GM12878 (cell line): ENCODE measurements around the gene DDX39B. TPM values are rescaled to one million over a fixed set of nuclear protein-coding genes. Genes with fewer than 3 reads are reported as not detected.

Source experiments
- ASH2L ChIP-seq: fragments of 300-600, 200-600 bp; sonication (generic); IDR thresholded peaks from 2 replicates; pipeline ENCODE4 v1.6.1; 2017; ENCODE audit warnings: low read depth, mild to moderate bottlenecking, borderline replicate concordance
- ATF3 ChIP-seq: IDR thresholded peaks from 2 replicates; pipeline ENCODE4 v1.6.1; 2011; ENCODE audit warnings: low read depth, mild to moderate bottlenecking, low read length, moderate library complexity, borderline replicate concordance; ENCODE audit errors: extremely low read depth
- BCL11A ChIP-seq: IDR thresholded peaks from 2 replicates; pipeline ENCODE4 v1.6.1; 2011; ENCODE audit warnings: low read depth, low read length
- BCL3 ChIP-seq: IDR thresholded peaks from 2 replicates; pipeline ENCODE4 v1.6.1; 2011; ENCODE audit warnings: borderline replicate concordance, low read depth, mild to moderate bottlenecking, moderate library complexity, low read length; ENCODE audit not compliant: insufficient read depth, poor library complexity, severe bottlenecking
- CHD4 ChIP-seq: fragments of 200-600 bp; sonication (generic); IDR thresholded peaks from 2 replicates; pipeline ENCODE4 v1.6.1; 2016; ENCODE audit warnings: mild to moderate bottlenecking
- EGR1 ChIP-seq, 2 experiments: IDR thresholded peaks; 1 replicate in 1 of 2; 2 replicates in 1 of 2; pipeline ENCODE4 v1.6.1; 2011 to 2012; ENCODE audit warnings: low read depth in 2 of 2, low read length in 2 of 2, borderline replicate concordance in 1 of 2, mild to moderate bottlenecking in 1 of 2, moderate library complexity in 1 of 2
- FOS ChIP-seq: IDR thresholded peaks from 3 replicates; pipeline ENCODE4 v1.6.1; 2011; ENCODE audit warnings: borderline replicate concordance; ENCODE audit not compliant: insufficient read length; ENCODE audit errors: extremely low read depth
- FOXM1 ChIP-seq: IDR thresholded peaks from 2 replicates; pipeline ENCODE4 v1.6.1; 2012; ENCODE audit warnings: low read depth, mild to moderate bottlenecking, inconsistent platforms, low read length, moderate library complexity
- IKZF2 ChIP-seq, 2 experiments: fragments of 450-650 bp; IDR thresholded peaks; 2 replicates each; pipeline ENCODE4 v1.6.1; 2017; ENCODE audit warnings: mild to moderate bottlenecking in 2 of 2, moderate library complexity in 2 of 2
- JUNB ChIP-seq: IDR thresholded peaks from 2 replicates; pipeline ENCODE4 v1.6.1; 2016; ENCODE audit warnings: antibody characterized with exemption, mild to moderate bottlenecking
- MEF2A ChIP-seq: IDR thresholded peaks from 2 replicates; pipeline ENCODE4 v1.6.1; 2011; ENCODE audit warnings: low read depth, mild to moderate bottlenecking, low read length, moderate library complexity; ENCODE audit not compliant: insufficient read depth
- MXI1 ChIP-seq: fragments of 150-350 bp; IDR thresholded peaks from 2 replicates; pipeline ENCODE4 v1.6.1; 2011; ENCODE audit warnings: low read depth, mild to moderate bottlenecking, inconsistent platforms, low read length, improper control_type of control experiment
- NR2F1 ChIP-seq: fragments of 450-650 bp; conservative IDR thresholded peaks from 2 replicates; pipeline ENCODE4 v1.6.1; 2017; ENCODE audit warnings: mild to moderate bottlenecking
- NRF1 ChIP-seq: conservative IDR thresholded peaks from 2 replicates; pipeline ENCODE4 v1.6.1; 2011; ENCODE audit warnings: mild to moderate bottlenecking, low read depth, low read length, improper control_type of control experiment
- PAX8 ChIP-seq: fragments of 450-650 bp; IDR thresholded peaks from 2 replicates; pipeline ENCODE4 v1.6.1; 2017; ENCODE audit warnings: mild to moderate bottlenecking, moderate library complexity
- PML ChIP-seq: IDR thresholded peaks from 2 replicates; pipeline ENCODE4 v1.6.1; 2012; ENCODE audit warnings: low read length, inconsistent platforms
- POLR2AphosphoS5 ChIP-seq: IDR thresholded peaks from 2 replicates; pipeline ENCODE4 v1.6.1; 2011; ENCODE audit warnings: mild to moderate bottlenecking, low read length, inconsistent platforms
- SMAD1 ChIP-seq: fragments of 450-650 bp; IDR thresholded peaks from 2 replicates; pipeline ENCODE4 v1.6.1; 2018; ENCODE audit warnings: mild to moderate bottlenecking, low read depth; ENCODE audit not compliant: partially characterized antibody
- SRF ChIP-seq, 2 experiments: IDR thresholded peaks; 2 replicates each; pipeline ENCODE4 v1.6.1; 2011; ENCODE audit warnings: low read depth in 2 of 2, low read length in 2 of 2, mild to moderate bottlenecking in 1 of 2, moderate library complexity in 1 of 2
- STAT1 ChIP-seq: fragments of 450-650 bp; conservative IDR thresholded peaks from 2 replicates; pipeline ENCODE4 v1.6.1; 2014; ENCODE audit warnings: antibody characterized with exemption, mild to moderate bottlenecking
- TBL1XR1 ChIP-seq: IDR thresholded peaks from 2 replicates; pipeline ENCODE4 v1.6.1; 2012; ENCODE audit warnings: low read depth, low read length, improper control_type of control experiment
- polyA plus RNA-seq, 11 experiments: library from polyadenylated mRNA; depleted of rRNA in 4 of 11; unstranded in 6 of 11; stranded (reverse) in 5 of 11; fragments of >200 nt; fragmentation: Nextera tagmentation in 4 of 11; fragmentation: Illumina TruSeq in 1 of 11; extraction: Ambion mirVana in 4 of 11; extraction: Trizol in 1 of 11; gene quantifications; 1 replicate in 1 of 11; 2 replicates in 10 of 11; pipeline versions ENCODE4 v1.2.1 to v1.2.3, GENCODE V29; 2011 to 2016; ENCODE audit warnings: inconsistent platforms in 2 of 11, missing spikeins in 2 of 11, low read depth in 1 of 11
- total RNA-seq, 4 experiments: library from RNA; depleted of rRNA in 3 of 4; stranded (reverse); fragments of >200 nt in 3 of 4; fragmentation: Illumina TruSeq in 1 of 4; extraction: Trizol in 1 of 4; gene quantifications; 2 replicates each; pipeline versions ENCODE4 v1.2.1 to v1.2.3, GENCODE V29; 2013 to 2021
- TF ChIP-seq, protein P1 (sequence below): IDR thresholded peaks from 2 replicates; pipeline ENCODE4 v1.6.1; 2012; ENCODE audit warnings: low read length, inconsistent platforms
- TF ChIP-seq, protein P2 (sequence below): fragments of 450-650 bp; IDR thresholded peaks from 2 replicates; pipeline ENCODE4 v1.6.1; 2017; ENCODE audit warnings: mild to moderate bottlenecking, low read depth, inconsistent platforms; ENCODE audit not compliant: poor library complexity, severe bottlenecking

The DDX39B gene
- total and polyA plus RNA-seq, 10 of the 15 experiments (the other 5 are each of a cell fraction or from before 2014, with no cell fraction given) = 271 to 661 (median 330) TPM

DNA sequence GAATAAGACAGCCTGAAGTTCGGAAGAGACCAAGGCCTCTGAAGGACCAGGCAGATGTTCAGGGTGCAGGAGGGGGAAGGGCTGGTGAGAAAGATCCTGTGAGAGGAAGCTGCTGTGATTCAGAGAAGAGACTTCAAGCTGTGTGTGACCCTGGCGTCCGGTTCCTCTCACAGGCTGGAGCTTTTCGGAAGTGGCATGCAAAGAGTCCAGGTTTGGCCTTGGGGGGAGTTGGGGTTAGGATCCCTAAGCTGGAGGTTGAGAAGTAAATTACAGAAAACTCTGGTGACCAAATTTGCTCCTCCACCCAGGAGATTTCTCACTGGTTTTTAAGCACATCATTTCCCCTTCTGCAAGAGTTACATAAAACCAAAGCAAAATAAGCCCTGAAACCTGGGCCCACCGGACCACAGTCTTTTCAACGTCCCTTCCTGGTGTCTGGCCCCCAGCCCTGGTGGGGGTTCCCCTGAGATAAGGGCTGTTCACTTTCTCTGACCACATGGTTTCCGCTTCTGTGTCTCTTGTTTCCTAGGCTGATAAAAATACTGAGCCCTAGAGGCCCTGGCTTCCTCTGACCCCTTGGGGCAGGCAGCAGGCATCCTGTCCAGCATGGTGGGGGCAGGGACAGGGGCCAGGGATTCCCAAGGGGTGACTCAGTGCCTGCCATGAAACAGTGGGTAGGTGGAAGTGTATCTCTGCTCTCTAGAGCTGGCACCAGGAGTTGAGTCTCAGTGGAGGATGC is 18.3 kb upstream of the DDX39B start (continued):
- TF ChIP-seq MXI1 (no peak), FOXM1 (peak; percentile 81; the same call in 1 of the 2 replicates), ATF3 (no peak), IKZF2 (IDR thresholded peaks at IDR 0.05) (peak; percentile 72 to 84), PML (no peak), NR2F1 (peak; percentile 93), TBL1XR1 (peak; percentile 95), POLR2AphosphoS5 (peak; percentile 52), FOS (no peak), BCL11A (peak; percentile 77; the same call in 1 of the 2 replicates), PAX8 (no peak), NRF1 (no peak), ASH2L (no peak), CHD4 (peak; percentile 41; the same call in 1 of the 2 replicates), SMAD1 (no peak), EGR1 (IDR thresholded peaks at IDR 0.05; ENCODE audit: borderline replicate concordance in 1 of 2, low read depth in 2 of 2, low read length in 2 of 2) (peak in 1 of 2 experiments; percentile 64; a peak in 2 of 3 replicates), MEF2A (peak; percentile 72; the same call in 1 of the 2 replicates), SRF (IDR thresholded peaks at IDR 0.05; ENCODE audit: low read depth in 2 of 2, low read length in 2 of 2) (peak in 1 of 2 experiments; percentile 48; a peak in 1 of 4 replicates), BCL3 (peak; percentile 87), STAT1 (no peak), JUNB (peak; percentile 66)
- TF ChIP-seq, protein P1, sequence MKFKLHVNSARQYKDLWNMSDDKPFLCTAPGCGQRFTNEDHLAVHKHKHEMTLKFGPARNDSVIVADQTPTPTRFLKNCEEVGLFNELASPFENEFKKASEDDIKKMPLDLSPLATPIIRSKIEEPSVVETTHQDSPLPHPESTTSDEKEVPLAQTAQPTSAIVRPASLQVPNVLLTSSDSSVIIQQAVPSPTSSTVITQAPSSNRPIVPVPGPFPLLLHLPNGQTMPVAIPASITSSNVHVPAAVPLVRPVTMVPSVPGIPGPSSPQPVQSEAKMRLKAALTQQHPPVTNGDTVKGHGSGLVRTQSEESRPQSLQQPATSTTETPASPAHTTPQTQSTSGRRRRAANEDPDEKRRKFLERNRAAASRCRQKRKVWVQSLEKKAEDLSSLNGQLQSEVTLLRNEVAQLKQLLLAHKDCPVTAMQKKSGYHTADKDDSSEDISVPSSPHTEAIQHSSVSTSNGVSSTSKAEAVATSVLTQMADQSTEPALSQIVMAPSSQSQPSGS = peak; percentile 88
- TF ChIP-seq, protein P2, sequence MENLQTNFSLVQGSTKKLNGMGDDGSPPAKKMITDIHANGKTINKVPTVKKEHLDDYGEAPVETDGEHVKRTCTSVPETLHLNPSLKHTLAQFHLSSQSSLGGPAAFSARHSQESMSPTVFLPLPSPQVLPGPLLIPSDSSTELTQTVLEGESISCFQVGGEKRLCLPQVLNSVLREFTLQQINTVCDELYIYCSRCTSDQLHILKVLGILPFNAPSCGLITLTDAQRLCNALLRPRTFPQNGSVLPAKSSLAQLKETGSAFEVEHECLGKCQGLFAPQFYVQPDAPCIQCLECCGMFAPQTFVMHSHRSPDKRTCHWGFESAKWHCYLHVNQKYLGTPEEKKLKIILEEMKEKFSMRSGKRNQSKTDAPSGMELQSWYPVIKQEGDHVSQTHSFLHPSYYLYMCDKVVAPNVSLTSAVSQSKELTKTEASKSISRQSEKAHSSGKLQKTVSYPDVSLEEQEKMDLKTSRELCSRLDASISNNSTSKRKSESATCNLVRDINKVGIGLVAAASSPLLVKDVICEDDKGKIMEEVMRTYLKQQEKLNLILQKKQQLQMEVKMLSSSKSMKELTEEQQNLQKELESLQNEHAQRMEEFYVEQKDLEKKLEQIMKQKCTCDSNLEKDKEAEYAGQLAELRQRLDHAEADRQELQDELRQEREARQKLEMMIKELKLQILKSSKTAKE = peak; percentile 98
